ENCODE measurements around the gene CEP78.

GRCh38 chr9:78316166-78316892 lies 80.5 kb downstream of the CEP78 start:
- no peak for TF ChIP-seq CTCF (conservative IDR thresholded peaks at IDR 0.05)
- no peak for TF ChIP-seq ZFX (IDR thresholded peaks at IDR 0.05)

All from C4-2B (cell line).